Measurements from ENCODE around the gene RPLP2. TPM values are rescaled to one million over a fixed set of nuclear protein-coding genes. Genes with fewer than 3 reads are reported as not detected.

The RPLP2 gene
- total and polyA plus RNA-seq, 2 of the 4 experiments (the other 2 are of a cell fraction) = 59.9 to 1,897 TPM

DNA sequence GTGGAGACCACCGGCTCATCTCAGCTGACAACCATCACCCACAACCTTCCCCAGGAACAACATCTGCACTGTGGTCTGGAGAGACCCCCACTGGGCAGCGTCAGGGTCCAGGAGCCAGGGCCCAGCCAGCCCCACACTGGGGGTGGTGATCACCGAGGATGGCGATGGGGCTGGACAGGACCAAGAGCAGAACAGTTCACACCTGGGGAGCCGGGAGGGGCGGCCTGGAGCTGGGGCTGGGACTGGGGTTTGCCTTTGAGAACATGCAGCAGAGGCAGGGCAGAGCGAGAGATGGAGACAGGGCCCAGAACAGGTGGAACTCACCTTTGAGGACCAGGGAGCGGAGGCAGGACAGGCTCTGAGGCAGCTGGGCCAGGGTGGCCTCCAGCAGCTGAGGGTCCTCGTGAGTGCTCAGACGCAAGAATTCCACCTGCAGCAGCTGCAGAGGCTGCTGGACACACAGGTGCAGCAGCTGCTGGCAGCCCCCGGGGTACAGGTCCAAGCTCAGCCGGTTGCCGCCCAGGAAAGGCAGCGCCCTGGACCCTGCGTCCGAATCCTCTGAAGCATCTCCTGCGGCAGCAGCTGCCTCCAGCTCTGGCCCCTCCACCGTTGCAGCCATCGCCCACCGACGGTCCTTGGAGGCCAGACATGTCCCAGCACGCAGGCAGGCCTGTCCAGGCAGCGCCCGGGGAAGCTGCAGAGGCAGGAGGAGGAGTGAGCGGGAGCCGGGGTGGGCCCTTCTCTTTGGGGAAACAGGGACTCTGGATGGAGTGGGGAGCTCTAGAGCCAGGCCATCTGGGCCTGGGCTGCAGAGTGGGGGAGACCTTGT, 5.8 kb upstream of the RPLP2 start (continued):
- no peak for TF ChIP-seq MXI1 (IDR thresholded peaks at IDR 0.05; ENCODE audit: borderline replicate concordance, low read depth, low read length)
- no peak for TF ChIP-seq RCOR1 (IDR thresholded peaks at IDR 0.05; ENCODE audit: insufficient replicate concordance, low read length)

DNA sequence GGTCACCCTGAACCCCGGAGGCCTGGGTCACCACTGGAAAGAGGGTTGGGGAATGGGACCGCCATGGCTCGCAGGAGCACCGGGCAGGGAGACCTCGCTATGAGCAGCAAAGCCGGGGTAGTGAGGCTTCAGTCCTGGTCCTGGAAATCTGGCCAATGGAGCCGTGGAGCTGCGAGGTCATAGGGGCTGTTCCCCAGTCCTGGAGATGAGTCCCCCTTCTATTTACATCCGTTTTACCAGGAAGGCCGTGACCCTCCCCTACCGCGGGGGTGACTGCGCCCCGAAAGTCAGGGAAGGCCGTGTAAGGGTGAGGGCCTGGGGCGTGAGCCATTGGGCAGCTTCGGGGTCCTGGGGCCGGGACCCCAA, 5.2 kb upstream of the RPLP2 start:
- peak overlapping the region; percentile 90 for H2AK9ac ChIP-seq (replicated peaks; ENCODE audit: low read depth, low read length, poor library complexity)
- H3K4me2 ChIP-seq (ENCODE audit: low read depth, low read length) = peak overlapping the region; percentile 99
- peaks cover 20% of the 10 kb centered on the region for H3K4me1 ChIP-seq (ENCODE audit: control insufficient read depth, insufficient read depth, low read length)
- peak overlapping the region; percentile 87 for H3K4ac ChIP-seq (ENCODE audit: low read depth, low read length)
- H4K8ac ChIP-seq (ENCODE audit: low read depth in 2 of 2, low read length in 2 of 2) = peak overlapping the region in 1 of 2 experiments; percentile 87; a peak in 2 of 4 replicates
- H2BK15ac ChIP-seq (ENCODE audit: low read depth, low read length) = no peak overlapping the region
- BruUV-seq (replicated peaks) = no TSS peak
- POLR2A ChIA-PET (ENCODE audit: unreplicated experiment) = interaction anchor here (1.6 kb wide), 1 partner anchor 15 kb away, joined by 4 read pairs; the partner anchor contains the start of gene PNPLA2
- peak overlapping the region; percentile 73 for H3K9ac ChIP-seq (ENCODE audit: low read depth, low read length)
- 42% methylated on average over 5 of the region's 18 CpGs; no CpG with 5 or more reads in 1 of the 2 experiments for WGBS, 2 experiments (ENCODE audit: extremely low coverage in 2 of 2, insufficient read length in 1 of 2)
- H3K9me3 ChIP-seq (ENCODE audit: control insufficient read depth, insufficient read depth, low read length) = no peaks in the 10 kb centered on the region
- dilution Hi-C loops (cut with HindIII; ENCODE audit: low sequenced_read_pairs, unreplicated experiment) (no loop called here), intact Hi-C loops (cut with micrococcal nuclease) (no loop called here), in situ Hi-C loops (cut with MboI; ENCODE audit: low sequenced_read_pairs) (no loop called here)
- H4K5ac ChIP-seq (ENCODE audit: low read depth, low read length) = peak overlapping the region; percentile 70
- H2AK5ac ChIP-seq (ENCODE audit: low read depth, low read length) = peak overlapping the region; percentile 94
- peak overlapping the region; percentile 44; the same call in 1 of the 2 replicates for H4K91ac ChIP-seq (ENCODE audit: insufficient read depth, low read depth, low read length)
- no peak; the same call in 1 of the 2 replicates for ATAC-seq (ENCODE audit: low read depth)
- H3K56ac ChIP-seq (ENCODE audit: extremely low read depth, insufficient read depth, low read length) = peak overlapping the region; percentile 13; the same call in 1 of the 2 replicates
- peak overlapping the region; percentile 28 for H3K18ac ChIP-seq (ENCODE audit: low read depth, low read length)
- no peak for TF ChIP-seq POLR2A (IDR thresholded peaks at IDR 0.05; ENCODE audit: low read depth, low read length)
- TF ChIP-seq, protein P1, sequence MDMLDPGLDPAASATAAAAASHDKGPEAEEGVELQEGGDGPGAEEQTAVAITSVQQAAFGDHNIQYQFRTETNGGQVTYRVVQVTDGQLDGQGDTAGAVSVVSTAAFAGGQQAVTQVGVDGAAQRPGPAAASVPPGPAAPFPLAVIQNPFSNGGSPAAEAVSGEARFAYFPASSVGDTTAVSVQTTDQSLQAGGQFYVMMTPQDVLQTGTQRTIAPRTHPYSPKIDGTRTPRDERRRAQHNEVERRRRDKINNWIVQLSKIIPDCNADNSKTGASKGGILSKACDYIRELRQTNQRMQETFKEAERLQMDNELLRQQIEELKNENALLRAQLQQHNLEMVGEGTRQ (IDR thresholded peaks at IDR 0.05; ENCODE audit: low read depth, low read length) = no peak
- no peak for TF ChIP-seq CHD1 (IDR thresholded peaks at IDR 0.05; ENCODE audit: low read depth, low read length)
- H2AFZ ChIP-seq (replicated peaks; ENCODE audit: low read length, poor library complexity) = peak overlapping the region; percentile 79
- peak overlapping the region; percentile 49 for H3K4me3 ChIP-seq (ENCODE audit: insufficient read depth, low read depth, low read length)
- peak overlapping the region; percentile 95 for H3K23ac ChIP-seq (ENCODE audit: low read depth, low read length)
- H2BK5ac ChIP-seq (ENCODE audit: low read depth, low read length, poor library complexity, severe bottlenecking) = peak overlapping the region; percentile 57
- no peaks in the 10 kb centered on the region for H3K9me1 ChIP-seq (ENCODE audit: insufficient read depth, low read length)
- H2BK120ac ChIP-seq (ENCODE audit: low read depth, low read length) = peak overlapping the region; percentile 40
- peak overlapping the region; percentile 66 for H3K27ac ChIP-seq (ENCODE audit: insufficient read depth, low read length)
- CTCF ChIA-PET = no interaction called here
- peaks cover 9 to 41% of the 10 kb centered on the region in 2 experiments; a peak in 3 of 4 replicates for H3K79me1 ChIP-seq (ENCODE audit: low read depth in 1 of 2, low read length in 2 of 2)
- H2BK20ac ChIP-seq (ENCODE audit: low read depth, low read length) = 0 out of 2 replicates have a peak overlapping the region, but pooled peaks have one; percentile 7
- peaks cover 21% of the 10 kb centered on the region for H3K36me3 ChIP-seq (ENCODE audit: control insufficient read depth, insufficient read depth, low read length)
- no peaks in the 10 kb centered on the region for H3K27me3 ChIP-seq (ENCODE audit: control insufficient read depth, insufficient read depth, low read length)
- H4K20me1 ChIP-seq (ENCODE audit: insufficient read depth, low read length) = no peaks in the 10 kb centered on the region
- H3K14ac ChIP-seq (replicated peaks; ENCODE audit: low read depth, low read length) = peak overlapping the region; percentile 81
- no peak for DNase-seq
